ENCODE measurements around the gene UBE2B.

GRCh38 chr5:134411228-134411545, 39.8 kb downstream of the UBE2B start:
- no peak for TF ChIP-seq CTCF (conservative IDR thresholded peaks at IDR 0.05; ENCODE audit: low read length)
- no peak for TF ChIP-seq EZH2phosphoT487 (IDR thresholded peaks at IDR 0.05; ENCODE audit: borderline replicate concordance, low read depth, low read length)
